Endothelial cell of umbilical vein (primary cell): ENCODE measurements around the gene ITSN2. TPM values are rescaled to one million over a fixed set of nuclear protein-coding genes. Genes with fewer than 3 reads are reported as not detected.

Experiments used
- BruUV-seq: library from RNA; stranded (reverse); fragments of 400-500 nt; replicated peaks from 2 replicates; lab custom pipeline; 2021; lab: Mats Ljungman, UMichigan
- CTCF ChIA-PET: fragments of 300-600, 350-600 bp; sonication (Branson Sonifier 250); formaldehyde crosslinking; loops from one replicate; lab custom pipeline; 2021; ENCODE audit warnings: antibody characterized with exemption, inconsistent platforms; lab: Charles Lee
- POLR2A ChIA-PET: fragments of 300-600, 350-600 bp; sonication (Branson Sonifier 250); formaldehyde crosslinking; loops from one replicate; lab custom pipeline; 2021; ENCODE audit warnings: antibody characterized with exemption, inconsistent platforms; lab: Charles Lee
- DNase-seq: peaks from one replicate; pipeline ENCODE4 v3.0.0-alpha.2; 2011; ENCODE audit warnings: low read depth, low spot score
- FAIRE-seq: peaks from 2 replicates; lab custom pipeline; 2011; peaks lifted over from hg19 to GRCh38; lab: Jason Lieb, UNC
- H2AFZ ChIP-seq: 2 replicates; pipeline ENCODE4 v1.6.0; 2012; ENCODE audit warnings: low read depth, low read length, control low read depth, inconsistent platforms
- H3K27ac ChIP-seq: 2 replicates; pipeline ENCODE4 v1.5.1; 2011; ENCODE audit warnings: low read depth, mild to moderate bottlenecking, control low read depth, low read length, moderate library complexity; ENCODE audit not compliant: insufficient read depth
- H3K27me3 ChIP-seq, 2 experiments: 2 replicates each; pipeline versions ENCODE4 v1.6.0 to v1.6.1; 2011; ENCODE audit warnings: low read length in 2 of 2, mixed read lengths in 1 of 2; ENCODE audit not compliant: control insufficient read depth in 2 of 2, insufficient read depth in 2 of 2
- H3K36me3 ChIP-seq, 2 experiments: 2 replicates in 1 of 2; 3 replicates in 1 of 2; pipeline ENCODE4 v1.5.1; 2011; ENCODE audit warnings: low read length in 2 of 2, mild to moderate bottlenecking in 1 of 2, moderate library complexity in 1 of 2; ENCODE audit not compliant: control insufficient read depth in 2 of 2, insufficient read depth in 2 of 2; ENCODE audit errors: extremely low read depth in 1 of 2
- H3K4me1 ChIP-seq: 3 replicates; pipeline ENCODE4 v1.5.1; 2011; ENCODE audit warnings: mild to moderate bottlenecking, low read length; ENCODE audit not compliant: control insufficient read depth, insufficient read depth; ENCODE audit errors: extremely low read depth
- H3K4me2 ChIP-seq: 2 replicates; pipeline ENCODE4 v1.6.1; 2011; ENCODE audit warnings: low read length, control low read depth, mixed read lengths; ENCODE audit not compliant: insufficient read depth
- H3K4me3 ChIP-seq, 3 experiments: fragments of 200-600 bp in 1 of 3; sonication (generic), shearing (Covaris generic) in 1 of 3; replicated peaks in 1 of 3; 2 replicates each; pipeline ENCODE4 v1.5.1; 2011 to 2016; ENCODE audit warnings: control low read depth in 3 of 3, low read length in 3 of 3, mild to moderate bottlenecking in 2 of 3, inconsistent platforms in 1 of 3, low read depth in 1 of 3, moderate library complexity in 1 of 3; ENCODE audit not compliant: insufficient read depth in 1 of 3
- H3K79me2 ChIP-seq: 2 replicates; pipeline ENCODE4 v1.6.0; 2012; ENCODE audit warnings: low read length, inconsistent platforms; ENCODE audit not compliant: control insufficient read depth, insufficient read depth
- H3K9ac ChIP-seq: replicated peaks from 2 replicates; pipeline ENCODE3; 2011; ENCODE audit warnings: low read length, control low read depth; ENCODE audit not compliant: insufficient read depth; ENCODE audit errors: extremely low read depth
- H3K9me1 ChIP-seq: replicated peaks from 3 replicates; pipeline ENCODE4 v1.6.0; 2011; ENCODE audit warnings: mild to moderate bottlenecking, low read length; ENCODE audit not compliant: control insufficient read depth, insufficient read depth; ENCODE audit errors: extremely low read depth
- H3K9me3 ChIP-seq: replicated peaks from 2 replicates; pipeline ENCODE4 v1.5.1; 2012; ENCODE audit warnings: low read length, inconsistent platforms; ENCODE audit not compliant: control insufficient read depth, insufficient read depth
- H4K20me1 ChIP-seq: replicated peaks from 2 replicates; pipeline ENCODE3; 2011; ENCODE audit warnings: mild to moderate bottlenecking, low read length; ENCODE audit not compliant: control insufficient read depth, insufficient read depth; ENCODE audit errors: extremely low read depth
- EZH2 ChIP-seq: IDR thresholded peaks from 2 replicates; pipeline ENCODE4 v1.6.1; 2012; ENCODE audit warnings: borderline replicate concordance, low read depth, mild to moderate bottlenecking, moderate library complexity, low read length, inconsistent platforms; ENCODE audit not compliant: severe bottlenecking
- GATA2 ChIP-seq: IDR thresholded peaks from 2 replicates; pipeline ENCODE4 v1.7.0; 2011; ENCODE audit warnings: low read depth, mild to moderate bottlenecking, moderate library complexity, mixed read lengths, low read length; ENCODE audit not compliant: insufficient read length, insufficient read depth
- MYC ChIP-seq: IDR thresholded peaks from one replicate; pipeline ENCODE4 v1.6.1; 2011; ENCODE audit warnings: mild to moderate bottlenecking, low read depth, low read length
- POLR2A ChIP-seq: IDR thresholded peaks from 2 replicates; pipeline ENCODE4 v1.6.1; 2012; ENCODE audit warnings: low read depth, mild to moderate bottlenecking, control low read depth, low read length
- POLR2AphosphoS5 ChIP-seq: IDR thresholded peaks from 2 replicates; pipeline ENCODE4 v1.6.1; 2012; ENCODE audit warnings: low read depth, mild to moderate bottlenecking, control low read depth, low read length, moderate library complexity; ENCODE audit not compliant: insufficient read depth
- dilution Hi-C: fragments of 300-500 bp; cut with MboI; formaldehyde crosslinking; loops from one replicate; pipeline ENCODE4 v1.15.0; 2019; ENCODE audit warnings: low sequenced_read_pairs; ENCODE audit not compliant: extremely low pct_ligation_motif_present
- intact Hi-C: fragments of 100-400 bp; cut with micrococcal nuclease; formaldehyde crosslinking; loops from one replicate; pipeline ENCODE4 v1.10.0; 2022
- polyA plus RNA-seq, 4 experiments: library from polyadenylated mRNA; depleted of rRNA in 3 of 4; stranded (reverse) in 3 of 4; unstranded in 1 of 4; fragments of >200 nt; gene quantifications; 2 replicates each; pipeline versions ENCODE4 v1.2.1 to v1.2.3, GENCODE V29; 2011 to 2012; ENCODE audit warnings: missing spikeins in 1 of 4
- total RNA-seq: library from RNA; stranded (reverse); gene quantifications from 2 replicates; pipeline ENCODE4 v1.2.3, GENCODE V29; 2021
- TF ChIP-seq, protein P1 (sequence below), 2 donors: IDR thresholded peaks; 1 replicate in 1 of 2; 2 replicates in 1 of 2; pipeline ENCODE4 v1.5.1; 2011; ENCODE audit warnings: low read length in 2 of 2, mild to moderate bottlenecking in 2 of 2, moderate library complexity in 2 of 2, control low read depth in 1 of 2, inconsistent platforms in 1 of 2, low read depth in 1 of 2; ENCODE audit not compliant: insufficient read depth in 1 of 2; ENCODE audit errors: extremely low read depth in 1 of 2

ITSN2 gene
- total and polyA plus RNA-seq, 2 donors (not counting 3 experiments of a cell fraction or from before 2014, with no cell fraction given), result 30.5 to 56.8 TPM

DNA sequence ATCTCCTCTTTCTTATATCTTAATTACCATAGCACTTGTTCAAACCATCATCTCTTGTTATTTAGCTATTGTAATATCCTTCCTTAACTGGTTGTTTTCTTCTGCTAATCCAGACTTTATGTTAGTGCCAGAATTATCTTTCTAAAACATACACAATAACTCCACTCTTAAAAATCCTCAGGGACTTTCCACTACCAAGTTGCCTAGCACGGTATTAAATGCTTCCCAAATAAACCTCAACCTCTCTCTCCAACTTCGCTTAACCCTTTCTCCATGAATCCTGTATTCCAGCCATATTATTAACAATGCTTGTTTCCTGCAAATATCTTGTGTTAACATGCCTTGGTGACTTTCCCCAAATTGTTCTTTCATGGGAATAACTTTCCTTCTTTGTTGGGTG lies 101.0 kb downstream of the ITSN2 start:
- H3K4me1 ChIP-seq, result peaks cover 24% of the 10 kb centered on the region
- ChIA-PET POLR2A (no interaction called here), CTCF (no interaction called here)
- no peaks in the 10 kb centered on the region for H4K20me1 ChIP-seq
- dilution Hi-C loops (no loop called here), intact Hi-C loops (no loop called here)
- H3K27ac ChIP-seq, result no peak overlapping the region
- DNase-seq, result peak; percentile 51
- no peak for FAIRE-seq
- BruUV-seq, result no TSS peak
- H3K27me3 ChIP-seq, result no peaks in the 10 kb centered on the region
- no peaks in the 10 kb centered on the region for H3K79me2 ChIP-seq
- peaks cover 0 to 6% of the 10 kb centered on the region in 2 experiments for H3K36me3 ChIP-seq
- H2AFZ ChIP-seq, result no peak overlapping the region
- no peaks in the 10 kb centered on the region for H3K9me1 ChIP-seq
- TF ChIP-seq POLR2A, result no peak
- no peak overlapping the region for H3K9ac ChIP-seq
- H3K9me3 ChIP-seq, result no peaks in the 10 kb centered on the region
- H3K4me2 ChIP-seq, result no peak overlapping the region
- no peak overlapping the region for H3K4me3 ChIP-seq

DNA sequence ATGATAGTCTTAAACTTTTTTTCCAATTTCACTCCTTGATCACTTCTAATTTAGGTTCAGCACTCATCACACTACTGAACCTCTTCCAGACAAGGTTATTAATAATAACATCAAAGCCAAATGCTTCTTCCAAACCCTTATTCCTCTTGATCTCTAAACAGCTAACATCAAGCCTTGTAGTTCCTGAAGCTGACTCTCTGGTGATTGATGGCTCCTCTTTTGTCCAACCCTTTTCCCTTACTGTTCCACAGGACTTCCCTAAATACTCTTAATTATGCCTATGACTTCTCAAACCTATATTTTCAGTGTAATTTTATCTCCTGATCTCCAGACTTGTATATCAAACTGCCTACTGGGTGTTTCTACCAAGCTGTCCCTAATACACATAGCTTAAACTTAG lies 101.6 kb downstream of the ITSN2 start:
- Histone ChIP-seq H2AFZ (no peak overlapping the region), H3K4me1 (peaks cover 24% of the 10 kb centered on the region), H3K36me3 (peaks cover 0 to 6% of the 10 kb centered on the region in 2 experiments), H3K27me3 (no peaks in the 10 kb centered on the region), H3K9ac (no peak overlapping the region), H3K79me2 (no peaks in the 10 kb centered on the region), H3K9me3 (no peaks in the 10 kb centered on the region), H3K9me1 (no peaks in the 10 kb centered on the region), H3K27ac (no peak overlapping the region), H3K4me3 (no peak overlapping the region), H3K4me2 (no peak overlapping the region), H4K20me1 (no peaks in the 10 kb centered on the region)
- no peak for FAIRE-seq
- dilution Hi-C loops, result no loop called here
- intact Hi-C loops, result no loop called here
- DNase-seq, result peak; percentile 55
- POLR2A ChIA-PET, result no interaction called here
- TF ChIP-seq EZH2 (no peak), GATA2 (no peak), MYC (no peak), POLR2AphosphoS5 (no peak)
- TF ChIP-seq, protein P1, sequence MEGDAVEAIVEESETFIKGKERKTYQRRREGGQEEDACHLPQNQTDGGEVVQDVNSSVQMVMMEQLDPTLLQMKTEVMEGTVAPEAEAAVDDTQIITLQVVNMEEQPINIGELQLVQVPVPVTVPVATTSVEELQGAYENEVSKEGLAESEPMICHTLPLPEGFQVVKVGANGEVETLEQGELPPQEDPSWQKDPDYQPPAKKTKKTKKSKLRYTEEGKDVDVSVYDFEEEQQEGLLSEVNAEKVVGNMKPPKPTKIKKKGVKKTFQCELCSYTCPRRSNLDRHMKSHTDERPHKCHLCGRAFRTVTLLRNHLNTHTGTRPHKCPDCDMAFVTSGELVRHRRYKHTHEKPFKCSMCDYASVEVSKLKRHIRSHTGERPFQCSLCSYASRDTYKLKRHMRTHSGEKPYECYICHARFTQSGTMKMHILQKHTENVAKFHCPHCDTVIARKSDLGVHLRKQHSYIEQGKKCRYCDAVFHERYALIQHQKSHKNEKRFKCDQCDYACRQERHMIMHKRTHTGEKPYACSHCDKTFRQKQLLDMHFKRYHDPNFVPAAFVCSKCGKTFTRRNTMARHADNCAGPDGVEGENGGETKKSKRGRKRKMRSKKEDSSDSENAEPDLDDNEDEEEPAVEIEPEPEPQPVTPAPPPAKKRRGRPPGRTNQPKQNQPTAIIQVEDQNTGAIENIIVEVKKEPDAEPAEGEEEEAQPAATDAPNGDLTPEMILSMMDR (IDR thresholded peaks at IDR 0.05; ENCODE audit: extremely low read depth in 1 of 2, insufficient read depth in 1 of 2, low read depth in 1 of 2, low read length in 2 of 2), result no peak
- no TSS peak for BruUV-seq
- CTCF ChIA-PET, result interaction anchor here (0.6 kb wide), 1 partner anchor 32 kb away, joined by 3 read pairs; no protein-coding TSS in a partner anchor
